AG09309 (cell line): ENCODE measurements around the gene CSNK2A1.
"Not testable (repeated sequence)": the region's sequence is repeated elsewhere in the genome, so short reads cannot be mapped to it uniquely, and the experiment has no call there.

Experiments used
- DNase-seq: peaks from one replicate; pipeline ENCODE4 v3.0.0-alpha.2; 2010; ENCODE audit warnings: low read depth
- H3K4me3 ChIP-seq: 2 replicates; pipeline ENCODE4 v1.5.1; 2011; ENCODE audit warnings: mild to moderate bottlenecking, low read depth, low read length, moderate library complexity; ENCODE audit not compliant: control insufficient read depth
- TF ChIP-seq, protein P1 (sequence below): IDR thresholded peaks from 2 replicates; pipeline ENCODE4 v1.5.1; 2011; ENCODE audit warnings: mild to moderate bottlenecking, low read depth, low read length, inconsistent platforms; ENCODE audit not compliant: insufficient read depth, control insufficient read depth; ENCODE audit errors: missing control alignments

The CSNK2A1 gene

DNA sequence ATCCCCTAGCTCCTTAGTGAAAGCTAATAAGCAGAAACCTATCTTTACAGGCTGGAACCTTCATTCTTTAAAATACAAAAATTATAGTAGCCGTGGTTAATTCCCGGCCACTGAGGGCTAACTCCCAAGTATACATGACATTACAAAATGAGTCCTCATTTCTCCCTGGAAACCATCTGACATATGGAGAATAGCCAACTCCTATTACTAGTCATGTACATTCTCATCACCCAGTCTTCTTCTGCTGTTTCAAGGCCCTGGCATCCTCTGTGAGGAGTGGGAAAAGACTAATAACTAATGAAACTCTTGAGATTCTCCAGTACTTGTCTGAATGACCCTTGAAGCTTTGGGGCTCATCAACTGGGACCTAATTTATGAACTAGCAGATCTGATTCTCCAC is 30.2 kb downstream of the CSNK2A1 start:
- TF ChIP-seq, protein P1, sequence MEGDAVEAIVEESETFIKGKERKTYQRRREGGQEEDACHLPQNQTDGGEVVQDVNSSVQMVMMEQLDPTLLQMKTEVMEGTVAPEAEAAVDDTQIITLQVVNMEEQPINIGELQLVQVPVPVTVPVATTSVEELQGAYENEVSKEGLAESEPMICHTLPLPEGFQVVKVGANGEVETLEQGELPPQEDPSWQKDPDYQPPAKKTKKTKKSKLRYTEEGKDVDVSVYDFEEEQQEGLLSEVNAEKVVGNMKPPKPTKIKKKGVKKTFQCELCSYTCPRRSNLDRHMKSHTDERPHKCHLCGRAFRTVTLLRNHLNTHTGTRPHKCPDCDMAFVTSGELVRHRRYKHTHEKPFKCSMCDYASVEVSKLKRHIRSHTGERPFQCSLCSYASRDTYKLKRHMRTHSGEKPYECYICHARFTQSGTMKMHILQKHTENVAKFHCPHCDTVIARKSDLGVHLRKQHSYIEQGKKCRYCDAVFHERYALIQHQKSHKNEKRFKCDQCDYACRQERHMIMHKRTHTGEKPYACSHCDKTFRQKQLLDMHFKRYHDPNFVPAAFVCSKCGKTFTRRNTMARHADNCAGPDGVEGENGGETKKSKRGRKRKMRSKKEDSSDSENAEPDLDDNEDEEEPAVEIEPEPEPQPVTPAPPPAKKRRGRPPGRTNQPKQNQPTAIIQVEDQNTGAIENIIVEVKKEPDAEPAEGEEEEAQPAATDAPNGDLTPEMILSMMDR = no peak
- no peak for DNase-seq
- H3K4me3 ChIP-seq = no peak overlapping the region

DNA sequence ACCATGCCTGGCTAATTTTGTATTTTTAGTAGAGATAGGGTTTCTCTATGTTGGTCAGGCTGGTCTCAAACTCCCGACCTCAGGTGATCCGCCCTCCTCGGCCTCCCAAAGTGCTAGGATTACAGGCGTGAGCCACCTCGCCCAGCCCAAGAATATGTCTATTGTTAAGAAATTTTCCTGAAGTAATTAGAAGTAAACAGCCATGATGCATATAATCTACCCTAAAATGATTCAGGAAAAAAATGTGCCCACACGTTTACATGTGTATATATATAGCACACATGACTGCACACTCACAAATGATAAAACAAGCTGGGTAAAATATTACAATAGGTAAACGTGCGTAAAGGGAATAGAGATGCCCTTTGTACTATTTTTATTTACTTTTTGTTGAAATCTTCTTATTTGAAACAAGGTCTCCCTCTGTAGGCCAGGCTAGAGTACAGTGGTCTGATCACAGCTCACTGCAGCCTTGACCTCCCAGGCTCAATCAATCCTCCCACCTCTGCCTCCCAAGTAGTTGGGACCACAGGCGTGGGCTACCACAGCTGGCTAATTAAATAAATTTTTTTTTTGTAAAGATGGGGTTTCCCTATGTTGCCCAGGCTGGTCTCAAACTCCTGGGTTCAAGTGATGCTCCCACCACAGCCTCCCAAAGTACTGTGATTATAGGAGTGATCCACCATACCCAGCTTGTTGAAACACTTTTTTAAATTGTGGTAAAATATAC is 33.1 kb downstream of the CSNK2A1 start:
- H3K4me3 ChIP-seq, DNase-seq: not testable (repeated sequence)

DNA sequence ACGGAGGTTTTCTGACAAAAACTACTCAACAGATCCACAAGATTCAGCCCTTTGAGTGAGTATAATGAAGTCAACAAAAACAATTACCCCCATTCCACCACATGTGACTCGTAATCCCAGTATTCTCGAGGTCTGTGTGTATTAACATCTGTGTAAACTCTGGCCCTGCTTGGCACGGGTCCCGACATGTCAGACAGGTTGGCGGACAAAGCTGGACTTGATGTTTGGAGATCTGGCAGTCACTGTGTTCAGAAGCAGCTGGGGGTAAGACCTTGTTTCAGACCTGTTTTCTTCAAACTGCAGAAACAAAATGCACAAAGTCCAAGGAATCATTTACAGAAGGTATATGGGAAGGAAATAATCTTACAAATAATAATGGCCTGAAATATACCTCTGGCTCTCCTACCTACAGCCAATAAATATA is 35.2 kb downstream of the CSNK2A1 start:
- DNase-seq, H3K4me3 ChIP-seq: not testable (repeated sequence)

DNA sequence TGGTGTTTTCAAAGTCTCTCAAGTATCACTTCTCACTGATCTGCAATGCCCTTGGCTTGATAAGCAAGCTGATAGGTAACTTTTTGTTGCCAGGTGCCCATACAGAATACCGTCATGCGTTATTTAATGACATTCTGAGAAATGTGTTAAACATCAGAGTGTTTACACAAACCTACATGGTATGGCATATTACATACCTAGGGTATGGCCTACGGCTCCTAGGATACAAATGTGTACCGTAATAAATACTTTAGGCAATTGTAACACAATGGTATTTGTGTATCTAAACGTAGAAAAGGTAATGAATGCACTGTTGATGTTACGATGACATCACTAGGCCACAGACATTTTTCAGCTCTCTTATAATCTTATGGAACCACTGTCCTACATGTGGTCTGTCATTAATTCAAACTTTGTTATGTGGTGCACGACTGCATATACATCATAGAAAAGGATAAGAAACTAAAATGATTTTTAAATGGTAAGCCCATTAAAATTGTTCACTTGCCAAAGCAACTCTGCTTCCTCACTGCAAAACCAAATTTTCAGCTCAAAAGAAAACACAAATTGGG is 35.7 kb downstream of the CSNK2A1 start:
- TF ChIP-seq, protein P1 = no peak
- no peak overlapping the region for H3K4me3 ChIP-seq
- no peak for DNase-seq

DNA sequence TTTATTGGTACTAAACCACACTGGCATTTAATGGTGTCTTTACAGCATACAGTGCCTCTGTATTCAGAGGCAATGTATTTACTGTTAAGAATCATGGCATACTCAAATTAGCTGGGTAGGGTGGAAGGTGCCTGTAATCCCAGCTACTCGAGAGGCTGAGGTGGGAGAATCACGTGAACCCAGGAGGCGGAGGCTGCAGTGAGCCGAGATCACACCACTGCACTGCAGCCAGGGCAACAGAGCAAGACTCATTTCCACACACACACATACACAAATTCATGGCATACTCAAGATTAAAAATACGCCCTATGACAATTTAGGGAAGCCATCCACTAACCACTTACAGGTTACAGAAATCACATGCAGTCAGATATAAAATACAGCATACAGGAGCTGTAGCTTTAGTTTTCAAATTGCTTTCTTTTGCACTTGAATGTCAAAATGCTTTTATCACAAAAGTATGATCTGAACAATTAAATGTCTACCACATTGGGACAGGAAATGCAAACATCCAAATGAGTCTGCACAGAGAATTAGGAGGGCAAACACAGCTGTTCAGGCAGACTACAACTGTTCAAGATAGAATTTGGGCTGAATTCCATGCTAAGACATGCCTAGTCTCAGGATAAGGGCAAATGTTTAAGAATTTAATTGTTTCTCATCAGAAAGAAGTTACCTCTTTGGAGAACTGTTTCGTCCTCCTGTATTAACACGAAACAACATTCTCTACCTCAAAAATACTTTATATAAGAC is 36.4 kb downstream of the CSNK2A1 start:
- no peak for DNase-seq
- no peak overlapping the region for H3K4me3 ChIP-seq
- TF ChIP-seq, protein P1 = no peak

DNA sequence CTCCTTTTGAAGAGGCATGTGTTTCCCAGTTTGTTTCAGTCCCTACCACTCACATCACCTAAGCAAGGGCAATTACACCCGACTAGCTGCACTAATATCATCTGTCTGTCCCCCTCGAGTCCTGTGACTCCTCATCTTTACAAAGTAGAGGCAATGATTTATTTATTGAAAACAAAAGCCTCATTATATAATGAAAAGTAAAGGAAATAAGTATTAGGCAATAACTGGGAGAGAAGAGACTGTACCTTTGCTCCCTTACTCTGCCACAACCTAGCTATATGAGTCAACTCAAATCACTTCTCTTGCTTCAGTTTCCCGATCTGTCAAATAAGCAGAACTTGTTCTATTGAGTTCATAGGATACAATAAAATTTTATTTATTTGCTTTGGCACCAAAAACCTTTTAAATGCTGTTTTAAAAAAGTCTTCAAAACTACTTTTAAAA is 38.9 kb downstream of the CSNK2A1 start:
- TF ChIP-seq, protein P1 = no peak
- H3K4me3 ChIP-seq = no peak overlapping the region
- no peak for DNase-seq

DNA sequence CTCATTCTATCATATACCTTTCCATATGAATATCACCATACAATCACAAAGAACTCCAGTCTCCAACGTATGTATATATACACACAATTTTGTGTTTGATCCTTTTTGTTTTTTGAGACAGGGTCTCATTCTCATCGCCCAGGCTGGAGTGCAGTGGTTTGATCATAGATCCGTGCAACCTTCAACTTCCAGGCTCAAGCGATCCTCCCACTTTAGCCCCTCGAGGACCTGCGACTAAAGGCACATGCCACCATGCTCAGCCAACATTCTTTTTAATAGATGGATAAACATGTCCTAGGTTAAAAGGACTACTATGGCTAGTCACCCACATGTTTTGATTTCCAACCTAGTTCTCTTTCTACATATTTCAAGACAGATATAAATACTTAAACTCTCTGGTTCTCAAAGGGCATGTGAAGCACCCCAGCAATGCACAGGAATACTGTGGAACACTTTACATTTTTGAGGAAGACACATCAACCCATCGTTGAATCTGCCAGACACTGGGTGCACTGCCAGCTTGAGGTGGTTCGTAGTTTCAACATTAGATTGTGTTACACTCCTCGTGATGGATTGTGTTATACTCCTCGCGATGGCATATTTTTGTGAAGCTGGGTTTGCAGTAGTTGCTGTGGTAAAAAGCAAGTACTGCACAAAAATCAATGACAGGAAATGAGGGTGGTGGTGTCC is 40.4 kb downstream of the CSNK2A1 start:
- DNase-seq = no peak
- TF ChIP-seq, protein P1 = no peak
- no peak overlapping the region for H3K4me3 ChIP-seq
